GM12878 (cell line): ENCODE data around the gene ARHGEF38. TPM values are rescaled to one million over a fixed set of nuclear protein-coding genes. Genes with fewer than 3 reads are reported as not detected.

Experiments used
- ATAC-seq: fragments of 200-7000 bp; cut with Tn5 transposase; 3 replicates; pipeline ENCODE4 v1.9.1; 2020; ENCODE audit warnings: mild to moderate bottlenecking, moderate library complexity
- BruUV-seq: library from RNA; stranded (reverse); fragments of 400-500 nt; replicated peaks from 2 replicates; lab custom pipeline; 2021; lab: Mats Ljungman, UMichigan
- CTCF ChIA-PET: fragments of 300-600 bp; sonication (Branson Sonifier 250); formaldehyde crosslinking; extraction: SDS; loops from one replicate; lab custom pipeline; 2021; ENCODE audit warnings: inconsistent platforms; lab: Yijun Ruan, JAX
- POLR2A ChIA-PET: fragments of 350-600 bp; formaldehyde crosslinking; extraction: SDS; loops from one replicate; lab custom pipeline; 2021; ENCODE audit warnings: inconsistent platforms; lab: Charles Lee
- RAD21 ChIA-PET: fragments of 300-600 bp; sonication (Branson Sonifier 250); formaldehyde crosslinking; loops from one replicate; lab custom pipeline; 2023; ENCODE audit warnings: antibody characterized with exemption; ENCODE audit not compliant: unreplicated experiment; lab: Charles Lee
- SMC1A ChIA-PET: fragments of 300-600 bp; sonication (Branson Sonifier 250); formaldehyde crosslinking; loops from one replicate; lab custom pipeline; 2023; ENCODE audit not compliant: unreplicated experiment, uncharacterized antibody; lab: Charles Lee
- DNase-seq: peaks from one replicate; pipeline ENCODE4 v3.0.0-alpha.2; 2011; ENCODE audit warnings: low read depth, low spot score
- FAIRE-seq: peaks from 3 replicates; lab custom pipeline; 2011; peaks lifted over from hg19 to GRCh38; lab: Jason Lieb, UNC
- H2AFZ ChIP-seq: 2 replicates; pipeline ENCODE4 v1.6.0; 2011; ENCODE audit warnings: low read depth, low read length, control low read depth; ENCODE audit not compliant: control insufficient read depth
- H3K27ac ChIP-seq: 2 replicates; pipeline ENCODE4 v1.5.1; 2011; ENCODE audit warnings: control low read depth; ENCODE audit not compliant: control insufficient read depth, insufficient read depth
- H3K27me3 ChIP-seq, 2 experiments: replicated peaks in 1 of 2; 2 replicates each; pipeline versions ENCODE4 v1.6.0 to v1.6.1; 2011; ENCODE audit warnings: low read length in 1 of 2; ENCODE audit not compliant: control insufficient read depth in 2 of 2, insufficient read depth in 2 of 2
- H3K36me3 ChIP-seq, 2 experiments: 2 replicates each; pipeline ENCODE4 v1.5.1; 2011; ENCODE audit warnings: low read length in 1 of 2; ENCODE audit not compliant: control insufficient read depth in 2 of 2, insufficient read depth in 2 of 2
- H3K4me1 ChIP-seq: 2 replicates; pipeline ENCODE4 v1.6.1; 2011; ENCODE audit warnings: mild to moderate bottlenecking, low read length, moderate library complexity, mixed read lengths; ENCODE audit not compliant: control insufficient read depth, insufficient read depth
- H3K4me2 ChIP-seq: 2 replicates; pipeline ENCODE4 v1.6.0; 2011; ENCODE audit warnings: control low read depth; ENCODE audit not compliant: control insufficient read depth, insufficient read depth
- H3K4me3 ChIP-seq: fragments of 200-600 bp; sonication (generic); 2 replicates; pipeline ENCODE4 v1.5.1; 2016
- H3K79me2 ChIP-seq: 2 replicates; pipeline ENCODE4 v1.6.0; 2011; ENCODE audit warnings: low read length; ENCODE audit not compliant: control insufficient read depth, insufficient read depth
- H3K9ac ChIP-seq: 2 replicates; pipeline ENCODE4 v1.8.0; 2011; ENCODE audit warnings: low read length, control low read depth, mixed read lengths; ENCODE audit not compliant: control insufficient read depth, insufficient read depth
- H3K9me3 ChIP-seq: replicated peaks from 3 replicates; pipeline ENCODE4 v1.5.1; 2011; ENCODE audit warnings: mild to moderate bottlenecking, low read length; ENCODE audit not compliant: control insufficient read depth, insufficient read depth
- H4K20me1 ChIP-seq: 2 replicates; pipeline ENCODE4 v1.6.0; 2011; ENCODE audit not compliant: control insufficient read depth, insufficient read depth
- CREM ChIP-seq: IDR thresholded peaks from 2 replicates; pipeline ENCODE4 v1.6.1; 2014; ENCODE audit warnings: antibody characterized with exemption, low read depth
- EGR1 ChIP-seq, 2 experiments: IDR thresholded peaks; 1 replicate in 1 of 2; 2 replicates in 1 of 2; pipeline ENCODE4 v1.6.1; 2011 to 2012; ENCODE audit warnings: low read depth in 2 of 2, low read length in 2 of 2, borderline replicate concordance in 1 of 2, mild to moderate bottlenecking in 1 of 2, moderate library complexity in 1 of 2
- HSF1 ChIP-seq: fragments of 150-350 bp; IDR thresholded peaks from 2 replicates; pipeline ENCODE4 v1.6.1; 2014; ENCODE audit warnings: mild to moderate bottlenecking, low read depth, low read length
- IKZF2 ChIP-seq, 2 experiments: fragments of 450-650 bp; IDR thresholded peaks; 2 replicates each; pipeline ENCODE4 v1.6.1; 2017; ENCODE audit warnings: mild to moderate bottlenecking in 2 of 2, moderate library complexity in 2 of 2
- MXI1 ChIP-seq: fragments of 150-350 bp; IDR thresholded peaks from 2 replicates; pipeline ENCODE4 v1.6.1; 2011; ENCODE audit warnings: low read depth, mild to moderate bottlenecking, inconsistent platforms, low read length, improper control_type of control experiment
- TAF1 ChIP-seq: IDR thresholded peaks from 2 replicates; pipeline ENCODE4 v1.6.1; 2011; ENCODE audit warnings: mild to moderate bottlenecking, low read depth, low read length, borderline replicate concordance
- TARDBP ChIP-seq: IDR thresholded peaks from 2 replicates; pipeline ENCODE4 v1.6.1; 2016; ENCODE audit warnings: borderline replicate concordance
- ZBTB40 ChIP-seq: fragments of 450-650 bp; IDR thresholded peaks from 2 replicates; pipeline ENCODE4 v1.6.1; 2016; ENCODE audit warnings: mild to moderate bottlenecking, moderate library complexity, borderline replicate concordance
- WGBS: methylation state at CpG from one replicate; pipeline ENCODE4 v1.1.6; 2016; ENCODE audit warnings: low lambda C conversion rate; ENCODE audit not compliant: insufficient replicate concordance, insufficient coverage; ENCODE audit errors: missing lambda C conversion rate; 5-methylcytosine and 5-hydroxymethylcytosine counted together
- in situ Hi-C: fragments of 300-500 bp; cut with MboI; formaldehyde crosslinking; loops from 9 replicates; pipeline ENCODE4 v1.14.3; 2018; ENCODE audit warnings: mixed read lengths
- intact Hi-C: fragments of 100-400 bp; cut with micrococcal nuclease; formaldehyde crosslinking; loops from one replicate; pipeline ENCODE4 v1.14.2; 2022; ENCODE audit not compliant: unreplicated experiment
- polyA plus RNA-seq, 11 experiments: library from polyadenylated mRNA; depleted of rRNA in 4 of 11; unstranded in 6 of 11; stranded (reverse) in 5 of 11; fragments of >200 nt; fragmentation: Nextera tagmentation in 4 of 11; fragmentation: Illumina TruSeq in 1 of 11; extraction: Ambion mirVana in 4 of 11; extraction: Trizol in 1 of 11; gene quantifications; 1 replicate in 1 of 11; 2 replicates in 10 of 11; pipeline versions ENCODE4 v1.2.1 to v1.2.3, GENCODE V29; 2011 to 2016; ENCODE audit warnings: inconsistent platforms in 2 of 11, missing spikeins in 2 of 11, low read depth in 1 of 11
- total RNA-seq, 4 experiments: library from RNA; depleted of rRNA in 3 of 4; stranded (reverse); fragments of >200 nt in 3 of 4; fragmentation: Illumina TruSeq in 1 of 4; extraction: Trizol in 1 of 4; gene quantifications; 2 replicates each; pipeline versions ENCODE4 v1.2.1 to v1.2.3, GENCODE V29; 2013 to 2021
- TF ChIP-seq, protein P1 (sequence below): fragments of 450-650 bp; conservative IDR thresholded peaks from 2 replicates; pipeline ENCODE4 v1.6.1; 2017; ENCODE audit warnings: mild to moderate bottlenecking, moderate library complexity
- TF ChIP-seq, protein P2 (sequence below): fragments of 450-650 bp; IDR thresholded peaks from 2 replicates; pipeline ENCODE4 v1.6.1; 2017; ENCODE audit warnings: borderline replicate concordance
- TF ChIP-seq, protein P3 (sequence below): fragments of 450-650 bp; IDR thresholded peaks from 2 replicates; pipeline ENCODE4 v1.6.1; 2017; ENCODE audit warnings: mild to moderate bottlenecking, low read depth, inconsistent platforms; ENCODE audit not compliant: poor library complexity, severe bottlenecking

The ARHGEF38 gene
- total and polyA plus RNA-seq, 10 of the 15 experiments (the other 5 are each of a cell fraction or from before 2014, with no cell fraction given) = 0.01 to 1.1 (median 0.09) TPM; not detected in 2

DNA sequence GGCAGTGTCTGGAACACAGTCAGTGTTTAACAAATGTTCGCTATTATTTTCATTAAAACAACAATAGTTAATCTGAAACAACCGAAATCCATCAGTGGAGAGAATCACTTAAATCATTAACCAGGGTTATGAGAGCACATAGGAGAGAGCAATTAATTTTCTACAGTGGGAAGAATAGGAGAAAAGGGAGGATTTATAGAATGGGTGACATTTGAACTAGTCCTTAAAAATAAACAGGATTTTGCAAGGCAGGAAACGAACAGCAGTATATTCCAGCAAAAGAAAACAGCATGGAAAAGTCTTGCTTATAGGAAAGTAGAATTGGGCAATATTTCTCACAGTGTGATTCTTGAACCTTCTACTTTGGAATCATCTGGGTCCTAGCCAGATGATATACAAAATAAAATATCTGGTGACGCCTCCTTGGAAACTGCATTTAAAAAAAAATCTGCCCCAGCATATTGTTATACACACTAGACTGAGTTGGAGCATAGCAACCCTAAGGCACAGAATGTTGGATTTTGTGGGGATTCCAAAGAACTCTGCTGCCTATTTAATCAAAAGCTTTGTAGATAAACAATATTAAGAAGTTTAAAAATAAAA, 100.0 kb downstream of the ARHGEF38 start:
- Histone ChIP-seq H3K4me1 (no peaks in the 10 kb centered on the region), H3K9me3 (no peaks in the 10 kb centered on the region), H3K4me2 (no peak overlapping the region), H3K9ac (no peak overlapping the region), H3K36me3 (no peaks in the 10 kb centered on the region), H3K27ac (no peak overlapping the region), H3K4me3 (no peak overlapping the region), H3K27me3 (no peaks in the 10 kb centered on the region), H3K79me2 (no peaks in the 10 kb centered on the region), H2AFZ (no peak overlapping the region), H4K20me1 (no peaks in the 10 kb centered on the region)
- DNase-seq (no peak), ATAC-seq (no peak), FAIRE-seq (no peak)
- CTCF ChIA-PET = interaction anchor here (1.6 kb wide), 1 partner anchor 132 kb away, joined by 5 read pairs; no protein-coding TSS in a partner anchor
- RAD21 ChIA-PET = no interaction called here
- SMC1A ChIA-PET = interaction anchor here (1.0 to 3.0 kb wide), 3 partner anchors 10 to 131 kb away, joined by 4 to 10 read pairs (median 5); no protein-coding TSS in a partner anchor
- BruUV-seq = no TSS peak
- TF ChIP-seq, protein P1, sequence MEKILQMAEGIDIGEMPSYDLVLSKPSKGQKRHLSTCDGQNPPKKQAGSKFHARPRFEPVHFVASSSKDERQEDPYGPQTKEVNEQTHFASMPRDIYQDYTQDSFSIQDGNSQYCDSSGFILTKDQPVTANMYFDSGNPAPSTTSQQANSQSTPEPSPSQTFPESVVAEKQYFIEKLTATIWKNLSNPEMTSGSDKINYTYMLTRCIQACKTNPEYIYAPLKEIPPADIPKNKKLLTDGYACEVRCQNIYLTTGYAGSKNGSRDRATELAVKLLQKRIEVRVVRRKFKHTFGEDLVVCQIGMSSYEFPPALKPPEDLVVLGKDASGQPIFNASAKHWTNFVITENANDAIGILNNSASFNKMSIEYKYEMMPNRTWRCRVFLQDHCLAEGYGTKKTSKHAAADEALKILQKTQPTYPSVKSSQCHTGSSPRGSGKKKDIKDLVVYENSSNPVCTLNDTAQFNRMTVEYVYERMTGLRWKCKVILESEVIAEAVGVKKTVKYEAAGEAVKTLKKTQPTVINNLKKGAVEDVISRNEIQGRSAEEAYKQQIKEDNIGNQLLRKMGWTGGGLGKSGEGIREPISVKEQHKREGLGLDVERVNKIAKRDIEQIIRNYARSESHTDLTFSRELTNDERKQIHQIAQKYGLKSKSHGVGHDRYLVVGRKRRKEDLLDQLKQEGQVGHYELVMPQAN = no peak
- TF ChIP-seq ZBTB40 (no peak), HSF1 (no peak), CREM (no peak), IKZF2 (IDR thresholded peaks at IDR 0.05) (no peak), MXI1 (no peak), TARDBP (no peak), EGR1 (IDR thresholded peaks at IDR 0.05; ENCODE audit: borderline replicate concordance in 1 of 2, low read depth in 2 of 2, low read length in 2 of 2) (no peak), TAF1 (no peak)
- TF ChIP-seq, protein P2, sequence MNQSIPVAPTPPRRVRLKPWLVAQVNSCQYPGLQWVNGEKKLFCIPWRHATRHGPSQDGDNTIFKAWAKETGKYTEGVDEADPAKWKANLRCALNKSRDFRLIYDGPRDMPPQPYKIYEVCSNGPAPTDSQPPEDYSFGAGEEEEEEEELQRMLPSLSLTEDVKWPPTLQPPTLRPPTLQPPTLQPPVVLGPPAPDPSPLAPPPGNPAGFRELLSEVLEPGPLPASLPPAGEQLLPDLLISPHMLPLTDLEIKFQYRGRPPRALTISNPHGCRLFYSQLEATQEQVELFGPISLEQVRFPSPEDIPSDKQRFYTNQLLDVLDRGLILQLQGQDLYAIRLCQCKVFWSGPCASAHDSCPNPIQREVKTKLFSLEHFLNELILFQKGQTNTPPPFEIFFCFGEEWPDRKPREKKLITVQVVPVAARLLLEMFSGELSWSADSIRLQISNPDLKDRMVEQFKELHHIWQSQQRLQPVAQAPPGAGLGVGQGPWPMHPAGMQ = no peak
- TF ChIP-seq, protein P3, sequence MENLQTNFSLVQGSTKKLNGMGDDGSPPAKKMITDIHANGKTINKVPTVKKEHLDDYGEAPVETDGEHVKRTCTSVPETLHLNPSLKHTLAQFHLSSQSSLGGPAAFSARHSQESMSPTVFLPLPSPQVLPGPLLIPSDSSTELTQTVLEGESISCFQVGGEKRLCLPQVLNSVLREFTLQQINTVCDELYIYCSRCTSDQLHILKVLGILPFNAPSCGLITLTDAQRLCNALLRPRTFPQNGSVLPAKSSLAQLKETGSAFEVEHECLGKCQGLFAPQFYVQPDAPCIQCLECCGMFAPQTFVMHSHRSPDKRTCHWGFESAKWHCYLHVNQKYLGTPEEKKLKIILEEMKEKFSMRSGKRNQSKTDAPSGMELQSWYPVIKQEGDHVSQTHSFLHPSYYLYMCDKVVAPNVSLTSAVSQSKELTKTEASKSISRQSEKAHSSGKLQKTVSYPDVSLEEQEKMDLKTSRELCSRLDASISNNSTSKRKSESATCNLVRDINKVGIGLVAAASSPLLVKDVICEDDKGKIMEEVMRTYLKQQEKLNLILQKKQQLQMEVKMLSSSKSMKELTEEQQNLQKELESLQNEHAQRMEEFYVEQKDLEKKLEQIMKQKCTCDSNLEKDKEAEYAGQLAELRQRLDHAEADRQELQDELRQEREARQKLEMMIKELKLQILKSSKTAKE = no peak
- POLR2A ChIA-PET = no interaction called here
- intact Hi-C loops (no loop called here), in situ Hi-C loops (no loop called here)
- 70% methylated on average over 4 of the region's 4 CpGs for WGBS
